ENCODE measurements around the gene NDE1. TPM values are rescaled to one million over a fixed set of nuclear protein-coding genes. Genes with fewer than 3 reads are reported as not detected.

Gene NDE1
- total RNA-seq, 4 donors from 2014 or later: 15.1 to 323 (median 36.1) TPM

DNA sequence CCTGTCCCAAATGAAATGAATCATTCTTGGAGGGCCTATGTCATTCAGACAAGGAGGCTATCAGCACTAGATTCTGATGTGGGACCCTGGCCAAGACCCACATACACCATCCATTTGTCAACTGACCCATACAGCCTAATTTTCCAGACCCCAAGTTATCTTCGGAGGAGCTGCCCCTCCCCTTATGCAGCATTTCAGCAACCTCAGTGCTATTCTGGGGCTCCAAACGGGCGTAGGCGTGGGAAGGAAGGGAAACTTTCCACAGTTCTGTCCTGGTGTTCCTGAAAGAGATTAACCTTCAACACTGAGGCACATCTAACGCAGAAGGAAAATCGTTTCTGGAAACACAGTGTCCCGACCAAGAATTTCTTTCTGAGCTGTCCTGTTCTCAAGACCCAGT is 120.1 kb downstream of the NDE1 start:
- TF ChIP-seq POLR2A (IDR thresholded peaks at IDR 0.05): no peak
- TF ChIP-seq CTCF (IDR thresholded peaks at IDR 0.05): no peak
- Histone ChIP-seq H3K36me3 (peaks cover 0 to 5% (median 0%) of the 10 kb centered on the region in 3 donors), H3K4me1 (no peaks in the 10 kb centered on the region), H3K9me3 (no peaks in the 10 kb centered on the region), H3K27me3 (no peaks in the 10 kb centered on the region), H3K4me3 (no peak overlapping the region), H3K27ac (peak overlapping the region in 1 of 4 donors; percentile 48)
- no peak for DNase-seq

DNA sequence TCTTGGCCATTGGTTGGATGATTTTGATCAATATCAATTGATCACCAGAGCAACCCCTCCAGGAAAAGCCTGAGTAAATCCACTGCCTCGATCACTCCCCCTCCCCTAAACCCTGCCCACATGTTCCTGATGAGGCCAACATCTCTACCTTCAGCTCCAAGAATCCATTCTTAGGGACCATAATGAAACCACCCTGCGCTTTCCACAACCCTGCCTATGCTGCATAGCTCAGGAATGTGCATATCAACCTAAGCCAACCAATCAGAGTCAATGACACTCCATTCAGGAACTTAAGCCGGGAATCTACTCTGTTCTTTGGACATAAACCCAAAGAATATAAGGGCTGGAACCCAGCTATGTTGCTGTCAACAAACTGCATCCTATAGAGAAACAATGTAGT is 120.5 kb downstream of the NDE1 start:
- Histone ChIP-seq H3K4me3 (no peak overlapping the region), H3K36me3 (peaks cover 0 to 5% (median 0%) of the 10 kb centered on the region in 3 donors), H3K9me3 (no peaks in the 10 kb centered on the region), H3K27me3 (no peaks in the 10 kb centered on the region), H3K4me1 (no peaks in the 10 kb centered on the region), H3K27ac (peak overlapping the region in 1 of 4 donors; percentile 48)
- DNase-seq: no peak
- TF ChIP-seq POLR2A (IDR thresholded peaks at IDR 0.05) (no peak), CTCF (IDR thresholded peaks at IDR 0.05) (no peak)

- H3K4me3 ChIP-seq: no peak overlapping the region
- DNase-seq: no peak
- H3K27me3 ChIP-seq: no peaks in the 10 kb centered on the region
- peaks cover 0 to 5% (median 0%) of the 10 kb centered on the region in 3 donors for H3K36me3 ChIP-seq
- no peaks in the 10 kb centered on the region for H3K4me1 ChIP-seq
- H3K9me3 ChIP-seq: no peaks in the 10 kb centered on the region
- H3K27ac ChIP-seq: no peak overlapping the region
- TF ChIP-seq CTCF (IDR thresholded peaks at IDR 0.05): no peak
- TF ChIP-seq POLR2A (IDR thresholded peaks at IDR 0.05): no peak
Measured at GRCh38 chr16:15771694-15772093, 121.6 kb downstream of the NDE1 start.

DNA sequence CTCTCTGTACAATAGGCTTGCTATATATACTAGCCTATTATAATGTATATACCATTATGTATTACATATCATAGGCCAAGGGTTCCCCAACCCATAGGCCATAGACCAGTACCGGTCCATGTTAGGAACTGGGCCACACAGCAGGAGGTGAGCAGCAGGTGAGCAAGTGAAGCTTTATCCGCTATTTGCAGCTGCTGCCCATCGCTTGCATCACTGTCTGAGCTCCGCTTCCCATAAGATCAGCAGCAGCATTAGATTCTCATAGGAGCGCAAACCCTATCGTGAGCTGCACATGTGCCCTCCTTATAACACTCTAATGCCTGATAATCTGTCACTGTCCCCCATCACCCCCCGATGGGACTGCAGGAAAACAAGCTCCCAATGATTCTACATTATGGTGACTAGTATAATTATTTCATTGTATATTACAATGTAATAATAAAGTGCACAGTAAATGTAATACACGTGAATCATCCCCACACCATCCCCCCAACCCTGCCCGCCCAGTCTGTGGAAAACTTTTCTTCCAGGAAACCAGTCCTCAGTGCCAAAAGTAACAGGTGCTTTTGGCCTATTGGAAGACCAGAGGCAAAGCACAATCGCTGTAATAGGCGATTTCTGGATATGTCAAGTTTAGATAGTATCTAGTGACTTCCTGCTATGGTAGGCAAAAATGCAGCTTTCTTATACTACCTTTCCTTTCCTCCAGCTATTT is 122.7 kb downstream of the NDE1 start:
- TF ChIP-seq POLR2A (IDR thresholded peaks at IDR 0.05): no peak
- no peak for TF ChIP-seq CTCF (IDR thresholded peaks at IDR 0.05)
- Histone ChIP-seq H3K27me3 (no peaks in the 10 kb centered on the region), H3K4me1 (no peaks in the 10 kb centered on the region), H3K4me3 (no peak overlapping the region), H3K27ac (peak overlapping the region in 1 of 4 donors; percentile 50), H3K36me3 (peaks cover 0 to 5% (median 0%) of the 10 kb centered on the region in 3 donors), H3K9me3 (no peaks in the 10 kb centered on the region)
- no peak for DNase-seq

DNA sequence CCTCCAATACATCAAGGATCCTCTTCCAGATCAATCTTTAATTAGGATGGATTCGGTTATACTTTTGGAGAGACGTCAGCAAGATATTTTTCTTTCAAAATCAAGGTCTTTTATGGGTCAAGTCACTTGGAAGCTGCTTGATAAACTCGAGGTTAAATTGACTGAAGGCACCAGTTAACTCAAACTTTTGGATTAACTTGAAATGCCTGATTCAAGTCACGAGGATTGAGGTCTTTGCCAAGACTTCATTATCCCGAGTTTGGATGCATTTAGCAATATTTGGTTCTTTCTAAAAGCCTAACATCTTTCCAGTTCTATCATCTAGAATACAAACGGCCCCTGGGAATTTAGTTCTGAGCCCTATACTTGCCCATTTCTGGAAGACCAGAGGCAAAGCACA is 123.9 kb downstream of the NDE1 start:
- Histone ChIP-seq H3K27ac (peak overlapping the region in 1 of 4 donors; percentile 50), H3K36me3 (peaks cover 0 to under 1% (median 0%) of the 10 kb centered on the region in 3 donors), H3K27me3 (no peaks in the 10 kb centered on the region), H3K4me1 (no peaks in the 10 kb centered on the region), H3K9me3 (no peaks in the 10 kb centered on the region), H3K4me3 (no peak overlapping the region)
- no peak for TF ChIP-seq POLR2A (IDR thresholded peaks at IDR 0.05)
- TF ChIP-seq CTCF (IDR thresholded peaks at IDR 0.05): no peak
- DNase-seq: no peak
